ENCODE results near the gene C1orf105.

GRCh38 chr1:172510479-172510878 is 90.0 kb downstream of the C1orf105 start:
- no peak for TF ChIP-seq POLR2AphosphoS5 (IDR thresholded peaks at IDR 0.05; ENCODE audit: low read depth, low read length)
- TF ChIP-seq POLR2A (IDR thresholded peaks at IDR 0.05; ENCODE audit: low read depth, low read length), result no peak
- TF ChIP-seq SPI1 (IDR thresholded peaks at IDR 0.05; ENCODE audit: low read depth, low read length), result no peak
- TF ChIP-seq TAF1 (IDR thresholded peaks at IDR 0.05; ENCODE audit: low read depth, low read length), result no peak
- no peak for TF ChIP-seq PAX5 (IDR thresholded peaks at IDR 0.05; ENCODE audit: insufficient read depth, low read length, severe bottlenecking)
- TF ChIP-seq POU2F2 (IDR thresholded peaks at IDR 0.05; ENCODE audit: low read depth, low read length), result no peak

Measured in GM12891 (cell line).